HG03565 (cell line): Measurements from ENCODE around the gene RBMS3.
"Not testable (repeated sequence)": the region's sequence is repeated elsewhere in the genome, so short reads cannot be mapped to it uniquely, and the experiment has no call there.

Experiments
- ATAC-seq: cut with Tn5 transposase; IDR thresholded peaks from one replicate; pipeline ENCODE4 v1.9.1; 2021; ENCODE audit warnings: mild to moderate bottlenecking, moderate library complexity; ENCODE audit not compliant: unreplicated experiment

The RBMS3 gene

DNA sequence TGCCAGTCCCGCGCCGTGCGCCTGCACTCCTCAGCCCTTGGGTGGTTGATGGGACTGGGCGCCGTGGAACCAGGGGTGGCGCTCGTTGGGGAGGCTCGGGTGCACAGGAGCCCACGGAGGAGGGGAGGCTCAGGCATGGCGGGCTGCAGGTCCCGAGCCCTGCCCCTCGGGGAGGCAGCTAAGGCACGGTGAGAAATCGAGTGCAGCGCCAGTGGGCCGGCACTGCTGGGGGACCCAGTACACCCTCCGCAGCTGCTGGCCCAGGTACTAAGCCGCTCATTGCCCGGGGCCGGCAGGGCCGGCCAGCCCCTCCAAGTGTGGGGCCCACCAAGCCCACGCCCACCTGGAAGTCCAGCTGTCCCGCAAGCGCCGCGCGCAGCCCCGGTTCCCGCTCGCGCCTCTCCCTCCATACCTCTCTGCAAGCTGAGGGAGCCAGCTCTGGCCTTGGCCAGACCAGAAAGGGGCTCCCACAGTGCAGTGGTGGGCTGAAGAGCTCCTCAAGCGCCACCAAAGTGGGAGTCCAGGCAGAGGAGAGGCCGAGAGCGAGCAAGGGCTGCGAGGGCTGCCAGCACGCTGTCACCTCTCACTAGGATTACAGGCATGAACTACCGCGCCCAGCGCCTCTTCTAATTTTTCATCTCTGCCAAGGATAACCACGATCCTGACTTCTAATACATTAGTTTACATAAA lies 192.8 kb downstream of the RBMS3 start:
- not testable (repeated sequence) for ATAC-seq

- no peak for ATAC-seq
Observed at GRCh38 chr3:29475305-29475840, 194.5 kb downstream of the RBMS3 start.

- no peak for ATAC-seq
Observed at GRCh38 chr3:29475854-29476253, 195.0 kb downstream of the RBMS3 start.

DNA sequence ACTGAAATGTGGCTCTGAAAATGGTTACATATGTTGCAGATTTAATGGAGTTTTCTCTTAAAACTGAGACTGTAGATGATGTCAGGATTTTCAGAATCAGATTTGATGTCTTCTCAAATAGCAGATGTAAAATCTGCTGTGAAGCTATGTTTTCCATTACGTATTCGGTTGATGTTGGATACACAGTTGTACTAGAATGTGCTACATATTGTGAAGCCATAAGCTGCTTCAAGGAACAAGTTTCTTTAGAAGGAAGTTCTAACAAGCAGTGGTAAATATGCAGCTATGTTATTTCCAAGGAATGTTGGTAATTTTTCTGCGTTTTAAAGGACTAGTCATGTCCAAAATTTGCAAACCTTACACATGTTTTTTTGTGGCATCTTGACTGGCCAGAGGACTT lies 197.7 kb downstream of the RBMS3 start:
- ATAC-seq: no peak

GRCh38 chr3:29481249-29481648 lies 200.4 kb downstream of the RBMS3 start:
- ATAC-seq: no peak

- no peak for ATAC-seq
Observed at GRCh38 chr3:29481969-29482767, 201.3 kb downstream of the RBMS3 start.

- ATAC-seq: no peak
Observed at GRCh38 chr3:29484633-29485032, 203.8 kb downstream of the RBMS3 start.

DNA sequence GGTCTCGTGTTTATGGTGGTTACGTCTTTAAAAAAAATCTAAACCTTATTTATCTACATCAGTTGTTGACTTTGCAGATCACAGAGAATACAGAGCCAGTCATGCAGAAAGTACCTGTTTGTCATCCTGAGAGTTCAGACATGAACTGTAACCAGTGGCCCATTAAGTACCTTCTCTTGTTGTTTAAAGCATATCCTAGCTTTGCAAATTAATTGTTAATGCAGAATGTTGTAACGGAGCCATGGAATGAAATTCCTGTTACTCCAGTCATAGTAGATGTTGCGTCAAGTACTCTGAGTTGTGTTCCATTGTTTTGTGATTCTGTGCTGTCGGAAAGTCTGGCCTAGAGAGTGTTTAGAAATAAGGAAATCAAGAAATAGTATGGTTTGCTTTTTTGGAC lies 205.2 kb downstream of the RBMS3 start:
- no peak for ATAC-seq

GRCh38 chr3:29486917-29487316 lies 206.0 kb downstream of the RBMS3 start:
- ATAC-seq: no peak

- ATAC-seq: no peak
Observed at GRCh38 chr3:29488922-29489321, 208.1 kb downstream of the RBMS3 start.

GRCh38 chr3:29493109-29493508 lies 212.2 kb downstream of the RBMS3 start:
- no peak for ATAC-seq

DNA sequence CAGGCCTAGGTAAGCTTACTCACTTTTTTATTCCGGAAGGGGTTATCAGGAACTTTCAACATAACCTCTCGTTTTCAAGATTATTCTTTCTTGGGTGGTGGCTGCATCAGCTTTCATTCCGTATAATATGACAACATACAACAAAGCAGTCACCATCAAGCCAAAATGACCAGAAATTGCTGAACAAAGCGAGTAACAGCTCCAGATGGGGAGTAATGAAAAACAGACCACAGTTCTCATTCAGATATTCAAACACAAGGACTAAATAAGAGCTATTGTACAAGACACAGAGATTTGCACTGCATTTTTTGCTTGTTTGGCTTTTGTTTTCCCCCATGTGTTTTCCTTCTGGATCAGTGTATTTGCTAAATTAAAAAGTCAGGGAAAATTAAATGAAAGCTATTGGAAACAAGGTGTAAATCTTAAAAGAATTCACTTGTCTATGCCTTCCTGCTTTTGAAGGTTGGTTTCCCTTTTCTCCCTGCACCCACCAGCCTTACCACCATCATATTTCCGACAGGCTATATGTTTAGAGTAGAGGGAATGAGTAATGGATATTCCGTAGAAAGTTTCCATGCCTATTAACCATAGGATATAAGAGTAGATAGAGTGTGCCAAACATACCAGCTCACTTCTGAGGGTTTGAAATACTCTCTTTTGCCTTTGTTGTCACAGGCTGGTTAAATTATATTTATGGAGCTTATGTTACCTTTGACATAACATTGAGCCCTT lies 213.6 kb downstream of the RBMS3 start:
- ATAC-seq: no peak

DNA sequence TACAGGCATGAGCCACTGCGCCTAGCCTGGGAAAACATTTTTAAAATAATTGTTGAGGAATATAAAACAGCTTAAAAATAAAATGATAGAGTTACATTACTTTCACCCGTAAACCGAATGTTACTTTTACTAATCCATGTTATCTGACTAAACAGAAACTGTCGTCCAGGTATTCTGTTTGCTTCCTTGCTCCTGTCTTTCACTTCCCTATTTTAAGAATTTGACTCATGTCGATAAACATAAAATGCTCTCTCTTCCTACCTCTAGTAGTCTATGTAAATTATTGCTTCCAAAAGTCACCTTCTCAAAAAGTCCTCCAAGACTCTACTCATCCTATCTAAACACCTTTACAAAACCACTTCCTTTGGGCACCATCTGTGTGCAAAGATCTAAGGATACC lies 216.4 kb downstream of the RBMS3 start:
- ATAC-seq: no peak

DNA sequence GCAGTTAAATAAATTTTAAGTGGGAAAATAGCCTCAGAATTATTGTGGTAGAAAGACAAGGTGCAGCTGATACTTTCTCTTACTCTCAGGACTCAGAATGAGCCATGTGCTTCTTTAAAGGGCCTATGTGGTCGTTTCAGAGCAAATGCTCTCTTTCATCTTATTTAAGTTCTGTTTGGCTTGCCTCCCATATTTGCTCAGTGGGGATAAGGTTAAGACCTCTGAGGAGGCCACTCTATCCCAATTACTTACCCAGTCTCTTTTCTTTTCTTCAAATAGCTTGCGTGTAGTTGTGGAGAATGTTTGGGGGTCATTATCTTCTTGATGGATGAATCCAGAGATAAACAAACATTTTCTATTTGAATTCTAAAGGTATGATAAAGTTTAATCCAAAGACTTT lies 221.9 kb downstream of the RBMS3 start:
- no peak for ATAC-seq

DNA sequence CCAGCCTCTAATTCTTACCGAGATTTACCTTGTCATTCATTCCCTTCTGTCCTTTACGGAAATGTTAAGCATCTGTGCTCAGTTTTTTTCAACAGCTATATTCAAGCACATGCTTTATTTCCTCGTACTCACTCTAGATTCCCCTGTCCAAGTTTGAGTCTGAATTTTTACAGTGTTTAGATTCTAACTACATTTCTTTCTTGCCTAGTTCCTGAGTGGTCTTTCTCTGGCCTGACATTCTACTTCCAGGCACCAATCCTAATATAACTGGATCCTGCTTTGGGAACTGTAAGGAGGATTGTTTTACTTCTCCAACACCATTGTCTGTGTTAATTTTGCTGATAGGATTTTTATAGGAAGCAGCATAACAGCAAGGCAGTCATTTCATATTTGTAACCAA lies 222.4 kb downstream of the RBMS3 start:
- no peak for ATAC-seq

GRCh38 chr3:29503958-29504357 lies 223.1 kb downstream of the RBMS3 start:
- no peak for ATAC-seq

DNA sequence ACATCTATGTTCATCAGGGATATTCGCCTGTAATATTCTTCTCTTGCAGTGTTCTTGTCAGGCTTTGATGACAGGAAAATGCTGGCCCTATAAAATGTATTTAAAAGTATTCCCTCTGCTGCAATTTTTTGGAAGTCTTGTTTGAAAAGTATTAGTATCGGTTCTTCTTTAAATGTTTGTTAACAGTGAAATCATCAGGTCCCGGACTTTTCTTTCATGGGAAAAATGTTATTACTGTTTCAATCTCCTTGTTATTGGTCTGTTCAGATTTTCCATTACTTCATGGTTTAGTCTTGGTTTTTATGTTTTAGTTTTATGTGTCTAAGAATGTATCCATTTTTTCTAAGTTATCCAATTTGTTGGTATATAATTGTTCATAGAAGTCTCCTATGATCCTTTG lies 225.6 kb downstream of the RBMS3 start:
- ATAC-seq: no peak

GRCh38 chr3:29511701-29512100 lies 230.8 kb downstream of the RBMS3 start:
- ATAC-seq: no peak

- ATAC-seq: no peak
Observed at GRCh38 chr3:29512641-29513040, 231.8 kb downstream of the RBMS3 start.

DNA sequence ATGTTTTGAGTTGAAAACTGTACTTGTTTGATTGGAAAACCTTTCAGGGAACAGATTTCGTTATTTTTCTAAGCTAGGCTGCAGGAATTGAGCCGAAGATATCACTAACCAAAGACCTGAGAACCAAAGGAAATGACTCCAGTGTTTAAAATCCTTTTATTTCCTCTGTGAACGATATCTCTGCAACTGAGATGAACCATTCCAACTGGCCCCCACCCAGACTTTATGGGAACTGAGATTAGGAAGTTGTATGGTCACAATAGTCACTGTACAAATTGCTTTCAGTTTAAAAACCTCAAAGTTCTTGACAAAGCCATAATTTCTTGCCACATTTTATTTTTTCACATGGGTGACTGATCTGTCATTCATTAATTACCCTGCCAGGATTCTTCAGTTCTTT lies 232.4 kb downstream of the RBMS3 start:
- no peak for ATAC-seq

DNA sequence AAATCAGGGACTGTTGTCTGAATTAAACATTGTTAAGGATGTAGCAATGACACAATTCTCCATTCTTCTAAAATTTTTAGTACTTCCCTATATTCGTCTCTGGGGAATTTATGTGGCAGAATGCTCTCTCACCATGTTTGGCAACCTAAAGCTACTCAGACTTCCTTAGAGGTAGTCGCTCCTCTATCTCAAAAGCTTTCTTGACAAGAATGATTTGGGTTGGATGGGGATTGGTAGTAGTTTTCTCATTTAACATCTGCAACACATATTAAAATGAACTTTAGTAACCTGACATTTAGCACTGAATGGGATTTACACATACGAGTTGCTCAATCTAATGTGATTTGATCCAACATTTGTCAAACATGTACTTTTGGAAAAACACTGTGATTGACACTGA lies 233.3 kb downstream of the RBMS3 start:
- no peak for ATAC-seq

GRCh38 chr3:29514912-29515311 lies 234.0 kb downstream of the RBMS3 start:
- ATAC-seq: no peak
